Measurements from ENCODE around the gene NR1D2. TPM values are rescaled to one million over a fixed set of nuclear protein-coding genes. Genes with fewer than 3 reads are reported as not detected.
A peak's percentile ranks its signal among the peaks of the same experiment; 100 is the strongest.
"Not testable (repeated sequence)": the region's sequence is repeated elsewhere in the genome, so short reads cannot be mapped to it uniquely, and the experiment has no call there.

The NR1D2 gene
- 10.4 and 13.7 TPM in 2 replicates for total RNA-seq (2014; rRNA removed)
- polyA plus RNA-seq (2012): 3.8 TPM

- peak; percentile 70 for DNase-seq (ENCODE audit: low read depth)
Observed at GRCh38 chr3:23944861-23945662, at the start of gene NR1D2. Gene NR1D2, plus strand, starts transcription at chr3:23945286. Its CDS starts 293 bp downstream, at chr3:23945579.

DNA sequence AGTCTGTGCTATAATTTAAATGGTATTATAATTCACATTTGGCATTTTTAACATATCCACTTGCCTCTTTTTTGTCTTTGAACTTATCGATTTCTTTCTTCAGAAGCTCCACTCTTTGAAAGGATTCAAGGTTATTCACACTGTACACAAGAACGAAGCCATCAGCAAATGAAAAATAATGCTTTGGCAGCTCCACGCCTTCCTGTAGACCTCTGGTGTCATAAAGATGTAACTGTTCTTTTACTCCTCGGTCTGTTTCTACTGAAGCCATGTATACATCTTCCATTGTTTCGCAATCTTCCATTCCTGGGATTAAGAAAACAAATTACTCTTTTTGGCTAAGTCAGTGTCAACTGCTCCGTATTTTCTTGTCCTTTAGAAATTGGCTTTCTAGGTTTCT is 44.3 kb upstream of the NR1D2 start:
- DNase-seq (ENCODE audit: low read depth): peak; percentile 14

GRCh38 chr3:23904545-23904944 is 40.5 kb upstream of the NR1D2 start:
- DNase-seq (ENCODE audit: low read depth): no peak

- no peak for DNase-seq (ENCODE audit: low read depth)
Observed at GRCh38 chr3:23909341-23909740, 35.7 kb upstream of the NR1D2 start.

DNA sequence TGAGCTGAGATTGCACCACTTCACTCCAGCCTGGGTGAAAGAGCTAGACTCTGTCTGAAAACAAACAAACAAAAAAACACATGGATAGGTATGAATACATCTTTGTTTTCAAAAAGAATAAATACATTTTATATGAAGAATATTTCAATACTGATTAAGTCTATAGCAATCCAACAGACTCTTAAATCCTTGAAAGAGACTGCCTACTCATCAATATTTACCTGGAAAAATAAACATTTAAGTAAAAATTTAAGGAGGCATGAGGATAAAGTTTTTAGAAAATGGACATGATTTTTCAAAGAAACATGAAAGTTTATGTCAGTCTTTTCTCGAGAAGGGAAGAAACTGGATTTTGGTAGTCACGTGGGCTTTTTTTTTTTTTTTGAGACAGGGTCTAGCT is 33.7 kb upstream of the NR1D2 start:
- no peak for DNase-seq (ENCODE audit: low read depth)

DNA sequence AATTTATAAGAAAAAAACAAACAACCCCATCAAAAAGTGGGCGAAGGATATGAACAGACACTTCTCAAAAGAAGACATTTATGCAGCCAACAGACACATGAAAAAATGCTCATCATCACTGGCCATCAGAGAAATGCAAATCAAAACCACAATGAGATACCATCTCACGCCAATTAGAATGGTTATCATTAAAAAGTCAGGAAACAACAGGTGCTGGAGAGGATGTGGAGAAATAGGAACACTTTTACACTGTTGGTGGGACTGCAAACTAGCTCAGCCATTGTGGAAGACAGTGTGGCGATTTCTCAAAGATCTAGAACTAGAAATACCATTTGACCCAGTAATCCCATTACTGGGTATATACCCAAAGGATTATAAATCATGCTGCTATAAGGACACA is 32.8 kb upstream of the NR1D2 start:
- not testable (repeated sequence) for DNase-seq (ENCODE audit: low read depth)

DNA sequence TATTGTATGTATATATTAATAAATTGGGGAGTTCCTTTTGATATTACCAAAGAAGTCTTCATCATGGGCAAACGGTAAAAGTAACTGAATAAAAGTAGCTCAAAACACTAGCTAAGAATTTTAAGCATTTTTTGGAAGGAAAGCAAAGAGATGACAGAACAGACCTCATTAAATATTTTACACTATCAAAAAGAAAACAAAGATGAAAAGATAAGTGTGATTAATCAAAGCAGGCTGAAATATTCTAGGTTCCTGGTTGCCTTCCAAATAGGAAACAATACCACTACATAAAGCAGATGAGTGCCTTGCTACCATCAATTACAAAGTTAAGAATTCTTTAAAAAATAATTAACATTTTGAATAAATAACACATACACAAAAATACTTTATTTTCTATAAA is 31.9 kb upstream of the NR1D2 start:
- no peak for DNase-seq (ENCODE audit: low read depth)

DNA sequence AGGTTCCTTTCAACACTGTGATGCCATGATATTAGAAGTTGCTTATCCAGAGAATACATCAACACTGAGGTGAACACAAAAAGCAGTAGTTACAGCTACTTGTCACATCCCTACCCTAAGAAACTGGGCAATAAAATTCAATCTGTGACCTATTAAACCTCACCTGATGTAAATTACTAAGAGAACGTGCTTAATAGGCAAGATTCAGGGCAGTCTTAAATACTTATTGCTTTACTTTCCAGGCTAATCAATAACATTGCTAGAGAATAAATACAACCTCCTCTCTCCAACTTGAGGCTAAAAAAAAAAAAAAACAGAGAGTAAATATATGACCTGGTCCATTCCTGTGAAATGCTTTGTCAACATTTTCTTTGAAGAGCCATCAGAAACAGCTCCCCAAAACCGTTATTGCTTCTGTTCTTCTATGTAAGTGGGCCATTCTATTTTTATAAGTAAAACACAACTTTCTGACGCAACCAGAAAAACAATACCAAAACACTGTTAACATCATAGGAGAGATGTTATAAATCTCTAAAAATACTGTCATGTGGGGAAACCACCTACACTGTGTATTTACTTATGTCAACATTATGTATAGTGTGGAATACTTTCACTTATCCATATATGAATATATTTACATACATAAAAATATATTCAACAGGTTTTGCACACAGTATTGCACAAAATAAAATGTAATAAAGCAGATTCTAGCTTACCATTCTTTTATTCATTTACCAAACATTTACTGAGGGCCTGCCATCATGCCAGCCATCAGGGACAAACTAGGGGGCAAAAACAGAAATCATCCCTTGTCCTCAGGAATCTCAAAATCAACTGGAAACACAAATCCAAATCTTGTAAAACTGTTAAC is 31.0 kb upstream of the NR1D2 start:
- DNase-seq (ENCODE audit: low read depth): no peak

DNA sequence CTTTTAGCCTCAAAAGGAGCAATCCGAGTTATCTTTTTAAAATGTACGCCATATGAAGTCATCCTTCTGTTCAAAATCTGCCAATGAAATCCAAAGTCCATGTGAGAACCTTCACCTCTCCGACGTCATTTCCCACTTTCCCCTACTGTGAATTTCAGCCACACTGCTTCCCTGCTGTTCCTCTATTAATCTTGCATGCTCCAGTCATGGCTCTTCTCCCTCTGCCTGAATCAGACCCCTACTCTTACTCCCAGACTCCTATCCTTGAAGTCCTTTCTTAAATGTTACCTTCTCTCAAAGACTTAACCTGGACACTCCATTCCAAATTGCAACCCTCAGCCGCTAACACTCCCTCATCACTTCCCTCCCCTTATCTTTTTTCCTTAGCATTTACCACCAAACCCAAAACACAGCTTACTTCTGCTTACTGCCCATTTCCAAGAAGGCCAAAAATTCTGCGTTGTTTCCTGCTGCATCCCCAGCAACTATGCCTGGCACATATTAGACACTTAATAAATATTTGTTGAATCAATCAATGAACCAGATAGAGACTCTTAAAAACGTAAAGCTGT is 29.5 kb upstream of the NR1D2 start:
- peak; percentile 13 for DNase-seq (ENCODE audit: low read depth)

DNA sequence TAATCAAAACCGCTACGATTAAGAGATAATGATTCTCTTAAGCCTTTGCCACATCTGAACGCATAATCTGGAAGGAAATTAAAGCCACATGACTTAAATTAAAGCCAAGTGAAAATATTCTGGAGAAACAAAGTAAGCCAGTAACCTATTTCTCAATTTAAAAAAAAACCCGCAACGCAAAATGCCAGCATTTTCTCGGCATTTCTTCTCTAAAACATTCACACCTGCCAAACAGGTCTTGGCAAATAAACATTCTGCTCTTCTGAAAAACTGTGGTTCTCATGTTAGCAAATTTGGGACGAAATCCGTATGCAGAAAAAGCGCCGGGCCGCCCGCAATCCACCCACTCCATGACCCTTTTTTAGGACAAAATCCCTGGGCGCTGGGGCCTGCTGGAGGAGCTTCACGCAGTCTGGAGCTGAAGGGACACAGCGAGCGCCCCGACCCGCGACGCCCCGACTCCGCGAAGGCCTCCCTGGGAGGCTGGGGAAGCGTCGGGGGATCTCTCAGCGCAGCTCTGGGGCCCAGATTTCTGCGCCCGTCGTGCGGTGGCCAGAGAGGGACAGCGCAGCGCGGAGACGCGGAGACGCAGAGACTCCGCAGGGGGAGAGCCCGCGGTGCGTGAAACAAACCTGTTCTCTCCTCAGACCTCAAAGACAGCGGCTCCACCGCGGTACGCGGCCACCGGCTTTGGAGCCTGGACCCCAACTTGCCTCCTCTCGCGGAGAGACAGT is 28.8 kb upstream of the NR1D2 start:
- DNase-seq (ENCODE audit: low read depth): no peak

- DNase-seq (ENCODE audit: low read depth): peak; percentile 96
Observed at GRCh38 chr3:23916886-23917678, 28.0 kb upstream of the NR1D2 start, which contains the start of the genes NKIRAS1 and RPL15. Gene NKIRAS1, minus strand, starts transcription at chr3:23916990. Its CDS starts 6,086 bp downstream, at chr3:23910904. Gene RPL15, plus strand, starts transcription at chr3:23917132. Its CDS starts 728 bp downstream, at chr3:23917860.

DNA sequence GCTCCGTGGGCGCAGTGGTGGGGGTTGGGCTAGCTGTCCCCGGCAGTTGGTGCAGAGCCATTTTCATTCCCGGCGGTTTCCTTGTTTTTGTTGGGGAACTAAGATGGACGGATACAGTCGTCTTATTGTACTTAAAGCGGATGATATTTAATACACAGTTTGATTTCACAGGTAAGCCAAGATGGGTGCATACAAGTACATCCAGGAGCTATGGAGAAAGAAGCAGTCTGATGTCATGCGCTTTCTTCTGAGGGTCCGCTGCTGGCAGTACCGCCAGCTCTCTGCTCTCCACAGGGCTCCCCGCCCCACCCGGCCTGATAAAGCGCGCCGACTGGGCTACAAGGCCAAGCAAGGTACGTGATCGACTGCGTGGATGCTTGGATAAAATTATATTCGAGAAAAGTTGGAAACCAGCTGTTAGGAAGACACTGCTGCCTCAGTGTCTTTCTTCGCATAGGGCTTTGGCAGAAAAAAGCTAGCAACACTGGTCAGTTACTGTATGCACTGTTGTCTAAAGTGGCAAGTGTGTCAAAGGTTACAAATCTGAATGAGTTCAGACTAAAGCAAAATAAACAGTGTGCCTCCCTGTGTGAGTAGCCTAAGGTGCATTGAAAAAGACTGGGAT is 27.3 kb upstream of the NR1D2 start:
- DNase-seq (ENCODE audit: low read depth): peak; percentile 61

DNA sequence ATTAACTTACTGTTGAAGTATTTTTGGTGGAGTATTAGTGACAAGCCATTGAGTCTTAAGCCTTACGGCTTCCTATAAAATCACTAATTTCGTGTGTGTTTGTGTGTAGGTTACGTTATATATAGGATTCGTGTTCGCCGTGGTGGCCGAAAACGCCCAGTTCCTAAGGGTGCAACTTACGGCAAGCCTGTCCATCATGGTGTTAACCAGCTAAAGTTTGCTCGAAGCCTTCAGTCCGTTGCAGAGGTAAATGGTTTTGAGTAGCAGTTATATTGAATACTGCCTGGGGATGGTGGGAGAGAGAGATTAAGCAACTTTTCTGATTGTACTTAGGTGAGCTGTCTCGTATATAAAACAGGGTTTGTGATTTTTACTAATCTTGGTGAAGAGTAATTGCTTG is 26.8 kb upstream of the NR1D2 start:
- not testable (repeated sequence) for DNase-seq (ENCODE audit: low read depth)

DNA sequence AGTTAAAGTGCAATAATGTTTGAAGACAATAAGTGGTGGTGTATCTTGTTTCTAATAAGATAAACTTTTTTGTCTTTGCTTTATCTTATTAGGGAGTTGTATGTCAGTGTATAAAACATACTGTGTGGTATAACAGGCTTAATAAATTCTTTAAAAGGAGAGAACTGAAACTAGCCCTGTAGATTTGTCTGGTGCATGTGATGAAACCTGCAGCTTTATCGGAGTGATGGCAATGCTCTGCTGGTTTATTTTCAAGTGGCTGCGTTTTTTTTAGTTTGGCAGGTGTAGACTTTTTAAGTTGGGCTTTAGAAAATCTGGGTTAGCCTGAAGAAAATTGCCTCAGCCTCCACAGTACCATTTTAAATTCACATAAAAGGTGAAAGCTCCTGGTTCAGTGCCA is 25.5 kb upstream of the NR1D2 start:
- no peak for DNase-seq (ENCODE audit: low read depth)

GRCh38 chr3:23920151-23920655 is 24.9 kb upstream of the NR1D2 start:
- no peak for DNase-seq (ENCODE audit: low read depth)

- no peak for DNase-seq (ENCODE audit: low read depth)
Observed at GRCh38 chr3:23921052-23921511, 24.0 kb upstream of the NR1D2 start.

- peak; percentile 74 for DNase-seq (ENCODE audit: low read depth)
Observed at GRCh38 chr3:23923786-23924185, 21.3 kb upstream of the NR1D2 start.

DNA sequence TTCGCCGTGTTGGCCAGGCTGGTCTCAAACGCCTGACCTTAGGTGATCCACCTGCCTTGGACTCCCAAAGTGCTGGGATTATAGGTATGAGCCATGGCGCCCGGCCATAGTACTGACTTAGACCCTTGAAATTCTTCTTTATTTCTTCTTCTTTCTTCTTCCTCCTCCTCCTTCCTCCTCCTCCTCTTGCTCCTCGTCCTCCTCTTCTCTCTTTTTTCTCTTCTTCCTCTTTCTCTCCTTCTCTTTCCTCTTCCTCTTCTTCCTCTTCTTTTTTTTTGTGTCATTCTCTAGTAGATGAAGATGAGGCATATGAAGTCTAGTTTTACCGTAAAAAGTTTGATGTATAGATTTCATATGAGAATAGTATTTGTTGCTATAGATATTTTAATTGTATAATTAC is 18.8 kb upstream of the NR1D2 start:
- no peak for DNase-seq (ENCODE audit: low read depth)

DNA sequence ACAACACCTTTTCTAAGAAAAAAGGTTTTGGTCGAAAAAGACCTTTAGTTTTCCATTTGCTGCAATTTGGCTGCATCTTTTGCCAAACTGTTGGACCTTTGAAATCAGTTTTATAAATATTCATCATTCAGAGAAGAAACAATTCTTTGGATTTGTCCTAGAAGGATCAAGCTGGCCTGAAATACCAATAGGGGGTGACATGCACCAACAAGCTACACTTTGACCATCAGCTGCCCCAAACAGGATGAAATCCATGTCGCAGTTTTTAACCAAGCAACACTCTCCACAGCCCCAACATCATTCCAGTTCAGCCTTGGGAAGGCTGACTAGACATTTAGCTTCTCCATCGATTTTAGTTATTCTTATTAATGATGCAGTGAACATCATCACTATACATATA is 18.4 kb upstream of the NR1D2 start:
- DNase-seq (ENCODE audit: low read depth): no peak

- peak; percentile 27 for DNase-seq (ENCODE audit: low read depth)
Observed at GRCh38 chr3:23928524-23928923, 16.6 kb upstream of the NR1D2 start.
